Dermis blood vessel endothelial cell (primary cell): ENCODE data around the gene FOXO1. TPM values are rescaled to one million over a fixed set of nuclear protein-coding genes. Genes with fewer than 3 reads are reported as not detected.
"Not testable (repeated sequence)": the region's sequence is repeated elsewhere in the genome, so short reads cannot be mapped to it uniquely, and the experiment has no call there.

Experiments used
- DNase-seq: peaks from one replicate; pipeline ENCODE4 v3.0.0; 2010
- total RNA-seq: library from RNA; depleted of rRNA; stranded (reverse); fragments of >200 nt; gene quantifications from 2 replicates; pipeline ENCODE4 v1.2.3, GENCODE V29; 2014

Gene FOXO1
- total RNA-seq, 1 donor from 2014 or later, result 35.4 TPM

DNA sequence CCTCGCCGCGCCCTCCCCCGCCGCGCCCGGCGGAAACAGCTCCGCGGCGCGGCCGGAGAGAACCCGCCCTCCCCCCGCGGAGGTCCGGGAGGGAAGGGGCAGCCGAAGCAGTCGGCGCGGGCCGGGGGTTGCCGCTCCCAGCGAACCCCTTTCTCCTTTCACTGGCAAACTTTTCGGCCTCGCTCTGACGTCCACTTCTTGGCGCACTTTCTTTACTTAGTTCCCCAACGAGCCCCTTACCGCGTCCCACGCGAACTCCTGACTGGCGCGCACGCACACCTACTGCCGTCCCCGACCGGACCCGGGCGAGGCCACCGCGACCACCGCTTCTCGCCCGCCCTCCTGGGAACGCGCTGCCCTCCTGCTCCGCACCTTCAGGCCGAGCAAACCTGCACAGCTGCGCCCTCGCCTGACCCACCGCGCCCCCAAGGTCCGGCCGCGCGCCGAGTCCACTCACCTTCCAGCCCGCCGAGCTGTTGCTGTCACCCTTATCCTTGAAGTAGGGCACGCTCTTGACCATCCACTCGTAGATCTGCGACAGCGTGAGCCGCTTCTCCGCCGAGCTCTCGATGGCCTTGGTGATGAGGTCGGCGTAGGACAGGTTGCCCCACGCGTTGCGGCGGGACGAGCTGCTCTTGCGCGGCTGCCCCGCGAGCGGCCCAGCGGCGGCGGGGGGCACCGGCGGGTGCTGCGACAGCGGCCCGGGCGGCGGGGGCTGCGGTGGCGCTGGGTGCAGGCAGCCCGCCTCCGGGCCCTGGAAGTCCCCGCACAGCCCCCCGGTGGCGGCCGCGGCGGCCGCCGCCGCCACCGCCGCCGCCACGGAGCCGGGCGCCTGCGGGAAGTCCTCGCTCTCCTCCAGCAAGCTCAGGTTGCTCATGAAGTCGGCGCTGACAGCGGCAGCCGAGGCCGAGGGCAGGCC, 1.1 kb downstream of the FOXO1 start:
- no peak for DNase-seq

GRCh38 chr13:40664350-40665125, 1.9 kb downstream of the FOXO1 start:
- DNase-seq, result peak; percentile 77

DNA sequence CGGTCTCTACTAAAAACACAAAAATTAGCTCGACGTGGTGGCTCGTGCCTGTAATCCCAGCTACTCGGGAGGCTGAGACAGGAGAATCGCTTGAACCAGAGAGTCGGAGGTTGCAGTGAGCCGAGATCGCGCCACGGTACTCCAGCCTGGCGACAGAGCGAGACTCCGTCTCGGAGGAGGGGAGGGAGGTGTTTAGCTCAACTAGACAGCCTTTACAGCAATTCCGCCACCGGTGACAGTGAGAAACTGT, 2.4 kb downstream of the FOXO1 start:
- DNase-seq, result not testable (repeated sequence)

DNA sequence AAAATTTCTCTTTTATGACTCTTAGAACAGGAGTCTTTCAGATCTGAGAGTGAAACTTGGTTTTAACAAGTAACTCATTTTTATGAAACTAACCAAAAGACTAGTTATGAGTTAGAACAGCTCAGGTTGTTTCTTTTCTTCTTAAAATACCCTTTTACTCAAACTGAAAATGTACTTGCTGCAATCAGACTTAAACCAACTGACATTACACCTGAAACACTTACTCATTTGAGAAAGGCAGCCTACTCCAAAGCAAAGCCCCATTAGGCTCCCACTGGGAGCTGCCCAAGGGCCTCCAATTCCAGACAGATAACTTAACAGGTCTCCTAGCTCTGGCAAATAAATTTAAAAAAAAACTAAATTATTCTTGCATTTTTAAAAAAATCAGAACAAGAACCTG, 3.6 kb downstream of the FOXO1 start:
- DNase-seq, result no peak

- DNase-seq, result no peak
These were observed 4.4 kb downstream of the FOXO1 start for GRCh38 chr13:40661875-40662665.

DNA sequence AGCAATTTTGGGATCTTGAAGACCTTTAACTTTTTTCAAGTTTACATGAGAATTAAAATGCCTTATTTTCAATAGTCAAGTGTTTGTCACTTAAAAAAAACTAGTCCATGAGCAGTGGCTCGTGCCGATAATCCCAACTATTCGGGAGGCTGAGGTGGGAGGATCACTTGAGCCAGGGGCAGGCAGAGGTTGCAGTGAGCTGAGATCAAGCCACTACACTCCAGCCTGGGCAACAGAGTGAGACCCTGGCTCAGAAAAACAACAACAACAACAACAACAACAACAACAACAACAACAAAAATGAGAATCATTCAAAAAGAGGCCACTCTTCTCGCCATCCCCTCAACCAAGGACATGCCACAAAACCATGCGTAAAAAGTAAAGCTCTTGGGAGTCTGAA, 5.7 kb downstream of the FOXO1 start:
- DNase-seq, result no peak

DNA sequence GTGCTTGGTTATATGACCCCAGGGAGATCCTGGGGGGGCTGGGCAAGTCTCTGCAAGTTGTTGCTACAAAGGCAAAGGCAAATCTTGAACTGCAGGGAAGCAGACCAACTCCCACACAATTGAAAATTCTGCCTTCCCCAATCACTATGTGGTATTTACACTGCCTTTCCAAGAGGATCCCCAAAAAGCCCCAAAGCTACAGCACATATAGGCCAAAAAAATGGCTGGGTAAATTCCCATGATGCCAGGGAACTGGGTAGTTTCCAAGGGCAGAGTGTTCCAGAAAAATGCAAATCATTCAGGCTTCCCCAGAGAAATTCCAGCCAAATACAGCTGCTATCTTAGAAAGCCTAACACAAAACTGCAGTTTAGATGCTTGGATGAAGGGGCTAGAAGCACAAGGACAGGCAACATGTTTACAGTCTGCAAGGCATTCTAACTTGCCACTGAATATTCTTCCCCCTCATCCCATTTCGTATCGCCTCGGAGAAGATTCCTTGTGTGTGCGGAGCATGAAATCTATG, 6.2 kb downstream of the FOXO1 start:
- DNase-seq, result no peak

DNA sequence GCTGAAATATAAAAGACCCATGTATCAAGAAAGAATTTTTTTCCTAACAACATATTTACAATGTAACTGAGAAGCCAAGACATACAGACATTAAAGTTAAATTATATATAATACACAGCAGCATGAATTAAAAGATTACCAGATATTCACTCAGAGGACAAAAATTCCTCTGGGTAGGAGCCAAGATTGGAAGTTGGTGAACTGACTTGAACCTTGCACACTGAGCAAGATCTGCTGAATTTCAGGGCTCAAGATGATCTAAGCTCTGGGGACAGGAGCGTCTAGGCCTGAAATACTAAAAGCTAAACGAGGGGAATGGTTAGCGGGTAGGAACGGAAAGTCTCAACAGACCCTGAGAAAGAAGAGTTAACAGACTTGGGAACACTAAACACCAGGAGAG, 8.5 kb downstream of the FOXO1 start:
- no peak for DNase-seq

GRCh38 chr13:40657307-40657706, 9.1 kb downstream of the FOXO1 start:
- no peak for DNase-seq

DNA sequence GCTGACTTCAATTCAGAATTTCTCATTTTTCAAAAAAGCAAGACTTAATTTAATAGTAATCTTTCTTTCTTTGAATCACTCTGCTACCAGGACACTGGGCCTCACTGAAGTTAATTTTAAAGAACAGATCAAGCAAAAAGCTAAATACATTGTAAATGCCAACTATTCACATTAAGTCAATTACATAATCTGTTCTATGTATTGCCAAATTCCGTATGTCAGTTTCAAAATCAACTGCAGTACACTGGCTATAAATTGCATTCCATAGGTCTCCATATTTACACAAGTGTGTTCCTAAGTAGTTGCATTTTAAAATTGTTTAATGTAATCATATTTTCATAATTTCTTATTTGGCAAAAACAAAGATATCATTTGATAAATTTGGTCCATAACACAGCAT, 10.1 kb downstream of the FOXO1 start:
- DNase-seq, result no peak

GRCh38 chr13:40653527-40654318, 12.7 kb downstream of the FOXO1 start:
- no peak for DNase-seq

DNA sequence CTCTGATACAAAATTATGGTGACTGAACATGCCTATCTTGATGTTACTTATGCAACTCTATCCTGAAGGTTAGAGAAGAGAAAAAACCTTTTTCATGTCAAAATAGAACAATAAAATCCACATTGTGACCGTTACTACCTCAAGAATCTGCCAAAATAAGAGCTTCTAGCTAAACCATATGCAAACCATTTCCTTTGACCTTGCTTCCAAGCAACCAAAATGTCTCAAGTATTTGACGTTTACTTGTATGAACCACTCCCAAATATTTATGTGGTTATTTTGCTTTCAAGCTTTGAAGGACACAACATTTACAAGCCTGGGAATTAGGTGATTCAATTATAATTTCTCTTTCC, 13.9 kb downstream of the FOXO1 start:
- DNase-seq, result no peak

- no peak for DNase-seq
These were observed 14.4 kb downstream of the FOXO1 start for GRCh38 chr13:40651866-40652587.

DNA sequence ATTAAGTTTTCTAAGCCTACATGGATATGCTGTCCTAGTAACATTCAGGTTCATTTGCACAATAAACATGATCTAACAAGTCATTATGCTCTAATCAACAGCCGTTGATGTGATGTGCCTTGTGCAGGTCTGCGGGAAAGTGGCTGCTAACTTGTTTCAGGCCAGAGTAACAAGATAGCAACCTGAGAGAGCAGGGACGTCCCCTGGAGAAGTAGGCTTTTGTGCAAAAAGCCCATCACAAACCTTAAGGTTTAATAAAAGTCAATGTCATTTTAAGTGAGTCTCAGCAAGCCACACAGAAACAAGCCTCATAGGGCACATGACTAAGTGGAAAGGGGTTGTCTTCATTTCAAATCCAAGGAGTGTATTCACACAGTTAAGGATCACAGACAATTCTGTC, 17.6 kb downstream of the FOXO1 start:
- DNase-seq, result peak; percentile 39

DNA sequence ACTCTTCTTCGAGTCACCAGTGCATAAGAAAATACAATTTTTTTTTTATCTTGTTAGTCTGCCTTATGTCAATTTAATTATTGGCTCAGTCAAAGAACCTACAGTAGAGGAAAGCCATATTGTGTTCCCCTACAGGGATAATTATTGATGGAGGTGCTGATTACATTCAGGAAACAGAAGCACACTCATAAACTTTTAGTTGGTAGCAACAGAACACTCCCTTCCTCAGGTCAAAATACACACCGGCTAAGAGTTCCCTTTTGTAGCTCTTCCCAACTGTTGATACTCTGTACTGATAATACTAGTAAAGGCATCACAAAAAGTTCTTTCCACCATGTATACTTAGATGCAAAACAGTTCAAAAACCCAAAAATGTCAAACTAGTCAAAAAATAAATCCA, 18.4 kb downstream of the FOXO1 start:
- peak; percentile 63 for DNase-seq

DNA sequence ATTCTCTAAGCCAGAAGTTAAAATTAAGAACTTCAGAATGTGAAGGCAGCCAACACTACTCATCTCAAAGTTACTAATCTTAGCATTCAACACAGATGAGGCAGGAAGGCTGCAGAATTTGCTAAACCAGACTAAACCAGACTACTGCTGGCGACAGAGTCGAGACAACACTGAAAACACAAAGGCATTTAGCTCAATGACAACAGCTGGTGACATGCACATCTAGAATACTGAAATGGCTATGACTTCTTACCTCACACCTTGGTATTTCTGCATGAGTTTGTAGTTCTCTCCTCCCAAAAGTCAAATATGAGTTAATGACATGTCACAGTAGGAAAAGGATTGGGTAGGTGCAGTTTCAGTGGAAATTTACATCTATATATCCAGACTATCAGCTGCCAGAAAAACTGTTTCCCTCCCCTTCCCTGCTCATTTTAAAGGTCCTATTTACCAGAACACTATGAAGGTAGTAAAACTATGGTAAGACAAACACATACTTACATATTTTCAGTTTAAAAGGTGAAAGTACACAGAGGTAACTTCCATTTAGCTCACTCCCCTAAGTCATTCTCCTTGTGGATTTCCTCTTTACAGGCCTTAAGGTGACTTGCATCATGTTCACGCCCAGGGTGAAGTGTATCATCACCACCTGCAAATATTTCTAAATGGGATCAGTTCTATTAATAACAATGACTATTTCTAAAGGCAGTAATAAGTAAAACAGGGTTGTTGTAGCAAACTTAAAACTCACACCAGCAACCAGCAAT, 21.4 kb downstream of the FOXO1 start:
- DNase-seq, result no peak

- no peak for DNase-seq
These were observed 25.5 kb downstream of the FOXO1 start for GRCh38 chr13:40640845-40641458.

DNA sequence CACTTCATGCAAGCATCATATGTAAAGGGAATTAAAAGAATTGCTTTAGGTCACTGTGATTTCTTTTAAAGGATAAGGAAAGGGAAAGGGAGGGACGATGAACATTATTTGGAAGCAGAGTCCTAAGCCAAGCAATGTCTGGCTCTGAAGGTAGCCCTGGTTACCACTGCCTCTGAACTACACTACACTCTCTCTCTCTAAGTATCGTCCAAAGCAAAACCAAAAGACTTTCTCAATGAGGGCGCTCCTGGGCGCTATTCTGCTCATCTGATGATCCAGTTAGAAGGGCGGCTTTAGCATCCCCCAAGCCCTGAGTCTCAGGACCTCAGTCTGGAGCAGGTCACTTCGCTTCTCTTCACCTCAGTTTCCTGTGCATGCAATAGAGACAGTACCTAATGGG, 26.2 kb downstream of the FOXO1 start:
- no peak for DNase-seq

DNA sequence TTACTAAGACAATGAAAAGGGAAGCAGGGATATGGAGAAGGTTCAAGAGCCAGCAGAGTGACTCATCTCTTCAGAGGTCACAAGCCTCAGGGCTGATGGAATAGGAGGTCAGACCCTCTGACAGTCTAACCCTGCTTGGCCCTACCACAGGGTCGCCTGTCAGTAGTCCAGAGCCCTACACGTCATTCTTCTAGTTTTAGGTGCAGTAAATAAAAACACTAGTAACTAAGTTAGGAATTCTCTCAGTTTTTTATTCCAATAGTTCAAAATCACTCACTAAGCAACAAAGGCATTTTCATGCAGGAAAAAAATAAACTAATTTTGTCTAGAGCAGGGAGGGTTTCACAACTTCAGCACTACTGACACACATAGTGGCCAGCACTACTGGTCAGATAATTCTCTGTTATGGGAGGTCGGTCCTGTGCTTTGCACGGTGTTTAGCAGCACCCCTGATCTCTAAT, 27.2 kb downstream of the FOXO1 start:
- DNase-seq, result peak; percentile 80

- DNase-seq, result no peak
These were observed 28.8 kb downstream of the FOXO1 start for GRCh38 chr13:40637643-40638042.
